ENCODE results near the gene SBF2.

GRCh38 chr11:10291801-10292638 is 2.0 kb downstream of the SBF2 start:
- no peak for TF ChIP-seq POLR2A (IDR thresholded peaks at IDR 0.05)
- TF ChIP-seq, protein P1, sequence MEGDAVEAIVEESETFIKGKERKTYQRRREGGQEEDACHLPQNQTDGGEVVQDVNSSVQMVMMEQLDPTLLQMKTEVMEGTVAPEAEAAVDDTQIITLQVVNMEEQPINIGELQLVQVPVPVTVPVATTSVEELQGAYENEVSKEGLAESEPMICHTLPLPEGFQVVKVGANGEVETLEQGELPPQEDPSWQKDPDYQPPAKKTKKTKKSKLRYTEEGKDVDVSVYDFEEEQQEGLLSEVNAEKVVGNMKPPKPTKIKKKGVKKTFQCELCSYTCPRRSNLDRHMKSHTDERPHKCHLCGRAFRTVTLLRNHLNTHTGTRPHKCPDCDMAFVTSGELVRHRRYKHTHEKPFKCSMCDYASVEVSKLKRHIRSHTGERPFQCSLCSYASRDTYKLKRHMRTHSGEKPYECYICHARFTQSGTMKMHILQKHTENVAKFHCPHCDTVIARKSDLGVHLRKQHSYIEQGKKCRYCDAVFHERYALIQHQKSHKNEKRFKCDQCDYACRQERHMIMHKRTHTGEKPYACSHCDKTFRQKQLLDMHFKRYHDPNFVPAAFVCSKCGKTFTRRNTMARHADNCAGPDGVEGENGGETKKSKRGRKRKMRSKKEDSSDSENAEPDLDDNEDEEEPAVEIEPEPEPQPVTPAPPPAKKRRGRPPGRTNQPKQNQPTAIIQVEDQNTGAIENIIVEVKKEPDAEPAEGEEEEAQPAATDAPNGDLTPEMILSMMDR (IDR thresholded peaks at IDR 0.05 in 4 of 5, conservative IDR thresholded peaks at IDR 0.05 in 1 of 5) = no peak

Measured in gastrocnemius medialis (tissue), 4 donors.